GM18517 (cell line): ENCODE measurements around the gene IGF2BP2.
"Not testable (repeated sequence)": the region's sequence is repeated elsewhere in the genome, so short reads cannot be mapped to it uniquely, and the experiment has no call there.

ENCODE experiments used
- ATAC-seq: cut with Tn5 transposase; IDR thresholded peaks from one replicate; pipeline ENCODE4 v1.9.1; 2021; ENCODE audit warnings: mild to moderate bottlenecking, moderate library complexity; ENCODE audit not compliant: unreplicated experiment

The IGF2BP2 gene

GRCh38 chr3:185807445-185808068 lies 17.3 kb downstream of the IGF2BP2 start:
- ATAC-seq, result no peak

DNA sequence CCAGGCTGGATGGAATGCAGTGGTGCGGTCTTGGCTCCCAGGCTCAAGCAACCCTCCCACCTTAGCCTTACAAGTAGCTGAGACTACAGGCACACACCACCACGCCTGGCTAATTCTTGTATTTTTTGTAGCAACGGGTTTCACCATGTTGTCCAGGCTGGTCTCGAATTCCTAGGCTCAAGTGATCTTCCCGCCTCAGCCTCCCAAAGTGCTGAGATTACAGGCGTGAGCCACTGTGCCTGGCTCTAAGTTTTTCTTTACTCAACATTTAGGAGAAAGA lies 26.1 kb downstream of the IGF2BP2 start:
- ATAC-seq, result not testable (repeated sequence)

- no peak for ATAC-seq
Observed at GRCh38 chr3:185797993-185798830, 26.6 kb downstream of the IGF2BP2 start.

DNA sequence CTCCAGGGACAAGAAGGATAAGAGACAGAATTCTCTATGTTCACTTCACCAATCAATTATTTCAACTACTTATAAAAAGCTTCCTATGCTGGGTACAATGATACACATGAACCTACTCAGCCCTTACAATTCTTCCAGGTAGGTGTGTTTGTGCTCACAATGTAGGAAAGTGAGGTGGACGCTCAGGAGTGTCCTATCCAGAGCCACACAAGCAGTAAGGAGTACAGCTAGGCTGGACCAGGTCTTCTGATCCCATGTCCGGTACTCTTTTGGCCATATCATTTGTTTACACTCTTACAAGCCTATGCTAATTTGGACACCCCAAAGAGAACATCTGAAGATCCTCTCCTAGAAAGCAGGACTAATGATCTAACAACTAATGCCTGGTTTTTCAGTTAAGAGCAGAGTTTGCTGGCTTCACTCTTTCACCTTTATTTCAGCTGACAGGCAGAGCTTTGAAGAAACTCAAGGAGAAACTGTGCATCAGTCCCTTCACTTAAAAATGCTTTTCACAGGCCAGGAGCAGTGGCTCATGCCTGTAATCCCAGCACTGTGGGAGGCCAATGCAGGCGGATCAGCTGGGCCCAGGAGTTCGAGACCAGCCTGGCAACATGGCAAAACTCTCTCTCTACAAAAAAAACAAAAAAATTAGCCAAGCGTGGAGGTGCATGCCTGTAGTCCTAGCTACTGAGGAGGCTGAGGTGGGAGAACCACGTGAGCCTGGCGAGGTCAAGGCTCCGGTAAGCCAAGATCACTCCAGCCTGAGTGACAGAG lies 27.5 kb downstream of the IGF2BP2 start:
- ATAC-seq, result no peak

DNA sequence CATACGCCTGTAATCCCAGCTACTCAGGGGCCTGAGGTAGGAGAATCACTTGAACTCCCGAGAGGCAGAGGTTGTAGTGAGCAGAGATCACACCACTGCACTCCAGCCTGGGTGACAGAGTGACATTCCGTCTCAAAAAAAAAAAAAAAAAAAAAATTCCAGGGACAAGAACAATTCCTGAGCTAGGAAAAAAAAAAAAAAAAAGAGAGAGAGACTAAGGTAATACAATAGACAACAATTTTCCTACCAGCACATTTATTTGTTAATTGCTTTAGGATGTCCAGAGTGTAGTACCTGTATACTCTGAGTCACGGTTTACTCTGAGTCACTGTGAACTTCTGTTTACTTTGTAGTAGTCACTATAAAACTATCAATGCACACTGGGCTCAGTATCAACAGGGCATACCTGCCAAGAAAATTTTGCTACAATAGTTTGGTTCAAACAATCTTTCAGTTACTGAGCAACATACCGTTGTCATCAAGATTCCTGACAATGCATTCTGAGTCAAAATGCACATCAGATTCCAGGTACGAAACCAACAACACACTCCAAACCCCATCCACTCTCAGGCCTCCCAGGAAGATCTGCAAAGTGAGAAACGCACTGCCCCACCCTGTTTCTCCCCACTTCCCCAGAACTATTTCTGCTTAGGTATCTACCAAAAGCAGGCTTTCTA lies 28.3 kb downstream of the IGF2BP2 start:
- no peak for ATAC-seq

DNA sequence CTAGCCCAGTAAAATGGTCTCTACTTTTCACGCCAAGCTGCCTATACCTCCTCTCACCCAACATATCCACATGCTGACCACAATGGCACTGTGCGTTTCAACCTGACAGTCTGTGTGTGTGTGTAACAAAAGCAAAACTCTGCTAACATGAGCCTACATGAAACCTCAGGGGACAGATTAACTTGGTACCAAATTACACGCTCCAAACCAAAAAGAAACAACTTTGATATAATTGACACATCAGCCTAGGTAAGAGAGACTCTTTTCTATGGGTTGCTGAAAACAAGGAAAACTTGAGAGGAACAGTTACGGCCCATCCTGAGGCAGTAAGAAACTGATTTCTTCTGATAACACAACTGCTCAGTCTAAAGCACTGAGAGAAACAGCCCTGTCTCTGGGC lies 31.5 kb downstream of the IGF2BP2 start:
- ATAC-seq, result no peak

DNA sequence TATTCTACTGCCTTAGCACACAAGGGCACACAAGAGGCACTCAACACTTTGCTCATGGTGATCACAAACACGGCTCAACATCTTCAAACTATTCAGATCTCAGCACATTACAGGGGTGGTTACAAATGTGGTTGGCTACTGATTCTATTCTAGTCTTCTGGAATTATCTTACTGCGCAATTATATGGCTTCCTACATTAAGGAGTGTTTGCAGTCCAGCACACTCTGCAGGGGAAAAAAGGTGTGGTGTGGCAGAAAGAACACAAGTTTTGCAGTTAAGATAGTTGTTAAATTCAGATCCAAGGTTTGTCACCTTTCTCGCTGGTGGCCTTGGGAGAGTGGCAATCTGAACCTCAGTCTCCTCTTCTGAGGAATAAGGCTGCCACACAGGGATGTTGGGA lies 31.9 kb downstream of the IGF2BP2 start:
- ATAC-seq, result no peak

DNA sequence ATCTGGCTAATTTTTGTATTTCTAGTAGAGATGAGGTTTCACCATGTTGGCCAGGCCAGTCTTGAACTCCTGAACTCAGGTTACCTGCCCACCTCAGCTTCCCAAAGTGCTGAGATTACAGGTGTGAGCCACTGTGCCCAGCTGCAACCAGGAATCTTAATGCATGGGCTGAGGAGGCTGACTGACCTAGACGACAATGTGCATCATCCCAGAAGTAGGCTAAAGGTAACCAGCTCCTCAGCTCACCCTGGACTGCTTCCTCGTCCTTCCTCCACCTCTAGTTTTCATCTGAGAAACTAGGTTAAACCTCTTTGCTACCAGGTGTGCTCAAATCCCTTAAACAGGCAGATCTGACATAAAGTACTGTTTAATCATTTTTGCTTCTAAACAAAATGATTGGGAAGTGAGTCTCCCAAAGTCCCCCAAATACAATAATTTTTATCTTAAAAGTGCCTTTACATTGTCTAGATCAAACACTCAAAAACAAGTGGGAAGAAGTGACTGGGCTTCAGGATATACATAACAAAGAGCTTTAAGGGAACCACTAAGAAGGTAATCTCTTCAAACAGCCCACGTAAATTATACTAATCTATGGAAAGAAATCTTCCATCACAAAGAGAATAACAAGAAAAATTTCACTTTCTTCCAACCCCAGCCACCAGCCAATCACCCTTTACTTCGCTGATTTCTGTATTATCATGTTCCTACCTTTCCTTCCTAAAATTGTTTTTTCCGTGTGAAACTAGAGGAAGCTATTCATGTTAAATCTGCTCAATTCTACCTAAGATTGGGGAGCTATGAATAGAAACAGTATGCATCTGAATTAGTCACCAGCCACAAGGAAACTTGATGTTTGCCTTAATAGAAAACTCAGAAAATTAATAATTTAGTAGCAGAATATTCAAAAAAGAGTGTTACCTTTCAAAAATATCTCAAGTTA lies 34.7 kb downstream of the IGF2BP2 start:
- ATAC-seq, result no peak

DNA sequence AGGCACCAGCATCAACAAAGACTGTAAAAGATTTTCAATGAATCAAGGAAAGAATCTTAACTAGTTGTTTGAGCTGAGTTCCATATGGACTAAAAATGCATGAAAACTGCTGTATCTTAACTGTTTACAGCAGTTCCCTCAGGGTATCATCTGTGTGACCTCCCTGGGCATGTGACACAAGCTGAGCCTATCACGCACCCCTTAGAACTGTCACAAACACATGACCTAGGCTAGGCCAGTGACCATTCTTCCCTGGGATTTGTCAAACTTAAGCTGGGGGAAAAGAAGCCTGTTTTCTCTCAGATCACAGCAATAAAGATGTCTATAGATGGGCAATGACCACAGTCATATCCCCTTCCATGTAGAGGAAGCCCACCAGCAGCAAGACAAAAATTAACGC lies 35.7 kb downstream of the IGF2BP2 start:
- ATAC-seq, result no peak

DNA sequence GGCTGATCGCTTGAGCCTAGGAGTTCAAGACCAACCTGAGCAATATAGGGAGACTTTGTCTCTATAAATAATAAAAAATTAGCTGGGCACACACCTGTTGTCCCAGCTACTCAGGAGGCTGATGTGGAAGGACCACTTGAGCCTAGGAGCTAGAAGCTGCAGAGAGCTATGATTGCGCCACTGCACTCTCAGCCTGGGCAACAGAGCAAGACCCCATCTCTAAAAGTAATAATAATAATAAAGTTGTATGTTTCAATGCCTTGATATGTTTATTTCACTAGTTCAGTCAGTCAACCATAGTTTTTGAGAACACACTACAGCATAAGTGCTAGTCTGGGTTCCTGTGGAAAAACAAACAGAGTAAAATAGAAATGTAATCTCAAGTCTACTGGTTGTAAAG lies 36.5 kb downstream of the IGF2BP2 start:
- no peak for ATAC-seq

- ATAC-seq, result no peak
Observed at GRCh38 chr3:185786956-185787877, 37.6 kb downstream of the IGF2BP2 start.

- not testable (repeated sequence) for ATAC-seq
Observed at GRCh38 chr3:185786258-185786657, 38.6 kb downstream of the IGF2BP2 start.

GRCh38 chr3:185784317-185784716 lies 40.5 kb downstream of the IGF2BP2 start:
- no peak for ATAC-seq

DNA sequence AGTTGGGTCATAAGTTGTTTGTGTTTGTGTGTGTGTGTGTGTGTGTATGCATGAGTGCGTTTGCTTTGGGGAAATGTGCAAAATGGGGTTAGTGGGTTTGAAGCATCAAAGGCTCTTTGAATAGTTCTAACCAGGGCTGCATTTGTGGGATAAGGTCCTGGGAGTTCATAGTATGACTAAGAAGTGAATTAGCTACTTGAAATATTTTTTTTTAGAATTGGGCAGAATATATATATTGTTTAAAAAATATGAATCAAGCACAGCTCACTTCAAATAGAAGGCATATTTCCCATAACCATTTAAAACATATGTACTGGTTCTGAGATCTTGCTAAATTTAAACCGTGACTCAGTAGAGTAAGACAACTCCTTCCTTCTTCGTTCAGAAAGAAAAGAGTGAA lies 43.1 kb downstream of the IGF2BP2 start:
- ATAC-seq, result no peak

DNA sequence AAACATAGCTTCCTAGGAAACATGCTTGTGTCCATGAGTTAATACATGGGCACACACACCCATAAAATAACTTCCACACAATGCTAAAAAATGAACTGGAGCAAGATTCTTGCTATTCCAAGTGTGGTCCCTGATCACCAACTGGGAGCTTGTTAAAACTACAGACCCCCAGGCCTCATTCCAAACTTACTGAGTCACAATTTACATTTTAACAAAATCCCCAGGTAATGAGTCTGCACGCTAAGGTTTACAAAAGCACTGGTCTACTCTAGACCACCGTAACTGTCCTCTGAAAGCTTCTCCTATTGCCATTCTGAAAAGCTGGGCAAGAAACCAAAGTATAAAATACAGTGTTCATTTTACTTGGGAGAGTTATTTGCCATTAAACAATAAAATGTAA lies 45.4 kb downstream of the IGF2BP2 start:
- no peak for ATAC-seq

GRCh38 chr3:185778821-185779220 lies 46.0 kb downstream of the IGF2BP2 start:
- ATAC-seq, result no peak

DNA sequence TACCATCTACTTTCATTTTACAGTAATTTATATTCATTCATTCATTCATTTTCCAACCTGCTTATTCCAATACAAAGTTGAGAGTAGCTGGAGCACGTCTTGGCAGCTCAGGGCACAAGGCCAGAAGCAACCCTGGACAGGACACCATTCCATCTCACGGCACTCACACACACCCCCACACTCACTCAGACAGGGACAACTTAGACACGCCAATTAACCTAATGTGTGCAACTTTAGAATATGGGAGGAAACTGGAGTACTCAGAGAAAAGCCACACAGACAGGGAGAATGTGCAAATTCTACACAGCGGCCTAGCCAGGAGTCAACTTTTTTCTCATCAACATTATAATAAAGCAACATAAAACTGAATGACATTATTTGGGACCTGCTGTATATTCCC lies 46.7 kb downstream of the IGF2BP2 start:
- no peak for ATAC-seq

DNA sequence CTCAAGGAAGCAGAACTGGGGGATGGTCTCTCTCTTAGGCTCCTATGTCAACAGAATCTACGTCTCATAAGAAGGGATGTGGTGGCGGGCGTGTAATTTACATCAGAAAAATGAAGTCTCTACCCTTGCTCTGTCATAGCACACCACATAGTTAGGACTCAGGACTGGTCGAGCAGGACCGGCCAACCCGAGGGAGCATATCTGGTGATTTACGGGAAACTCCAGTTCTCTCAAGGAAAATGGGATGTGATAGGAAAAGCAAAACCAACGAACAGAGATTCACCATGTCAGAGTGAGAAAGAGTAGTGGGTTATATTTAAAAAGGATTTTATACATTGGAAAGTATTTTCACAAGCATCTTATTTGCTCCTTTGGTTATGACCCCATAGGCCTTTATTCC lies 54.7 kb downstream of the IGF2BP2 start:
- ATAC-seq, result no peak

DNA sequence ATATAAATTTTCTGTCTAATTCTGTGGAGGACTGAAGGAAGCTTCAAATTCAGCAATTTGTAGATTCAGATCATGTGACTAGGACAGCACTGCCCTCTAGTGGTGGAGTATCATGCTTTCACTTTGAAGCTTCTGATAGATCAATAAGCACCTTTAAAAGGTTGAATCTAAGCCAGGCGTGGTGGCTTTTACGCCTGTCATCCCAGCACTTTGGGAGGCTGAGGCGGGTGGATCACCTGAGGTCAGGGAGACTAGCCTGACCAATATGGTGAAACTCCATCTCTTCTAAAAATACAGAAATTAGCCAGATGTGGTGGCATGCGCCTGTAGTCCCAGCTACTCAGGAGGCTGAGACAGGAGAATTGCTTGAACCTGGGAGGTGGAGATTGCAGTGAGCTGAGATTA lies 56.3 kb downstream of the IGF2BP2 start:
- not testable (repeated sequence) for ATAC-seq
